ENCODE measurements around the gene FKBP5.

DNA sequence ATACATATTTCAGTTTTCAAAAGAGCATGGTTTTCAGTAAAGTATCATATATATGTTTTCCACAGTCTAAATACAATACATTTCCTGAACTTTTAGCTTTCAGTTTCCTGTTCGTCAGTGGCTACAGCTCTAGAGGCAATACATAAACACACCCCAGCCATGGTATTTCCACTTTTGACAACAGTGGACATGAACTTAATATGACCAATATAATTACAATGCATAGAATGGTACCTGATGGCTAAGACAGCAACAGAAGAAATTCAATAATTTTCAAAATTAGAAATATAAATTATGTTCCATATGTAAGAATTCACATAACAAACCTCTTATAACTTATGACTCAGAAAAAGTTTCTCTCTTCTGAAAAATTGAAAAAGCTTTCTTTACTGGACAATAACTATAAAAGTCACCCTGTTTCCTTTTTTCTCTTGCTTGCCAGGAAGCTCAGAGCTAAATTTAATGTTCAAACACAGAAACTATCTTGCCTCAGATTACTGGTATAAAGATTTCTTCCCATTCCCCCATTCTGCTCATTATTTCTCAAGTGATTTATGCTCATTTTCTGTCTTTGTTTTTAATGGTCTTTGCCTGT, 19.2 kb downstream of the FKBP5 start:
- TF ChIP-seq, protein P1, sequence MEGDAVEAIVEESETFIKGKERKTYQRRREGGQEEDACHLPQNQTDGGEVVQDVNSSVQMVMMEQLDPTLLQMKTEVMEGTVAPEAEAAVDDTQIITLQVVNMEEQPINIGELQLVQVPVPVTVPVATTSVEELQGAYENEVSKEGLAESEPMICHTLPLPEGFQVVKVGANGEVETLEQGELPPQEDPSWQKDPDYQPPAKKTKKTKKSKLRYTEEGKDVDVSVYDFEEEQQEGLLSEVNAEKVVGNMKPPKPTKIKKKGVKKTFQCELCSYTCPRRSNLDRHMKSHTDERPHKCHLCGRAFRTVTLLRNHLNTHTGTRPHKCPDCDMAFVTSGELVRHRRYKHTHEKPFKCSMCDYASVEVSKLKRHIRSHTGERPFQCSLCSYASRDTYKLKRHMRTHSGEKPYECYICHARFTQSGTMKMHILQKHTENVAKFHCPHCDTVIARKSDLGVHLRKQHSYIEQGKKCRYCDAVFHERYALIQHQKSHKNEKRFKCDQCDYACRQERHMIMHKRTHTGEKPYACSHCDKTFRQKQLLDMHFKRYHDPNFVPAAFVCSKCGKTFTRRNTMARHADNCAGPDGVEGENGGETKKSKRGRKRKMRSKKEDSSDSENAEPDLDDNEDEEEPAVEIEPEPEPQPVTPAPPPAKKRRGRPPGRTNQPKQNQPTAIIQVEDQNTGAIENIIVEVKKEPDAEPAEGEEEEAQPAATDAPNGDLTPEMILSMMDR (IDR thresholded peaks at IDR 0.05) = no peak
- no peak for TF ChIP-seq POLR2A (IDR thresholded peaks at IDR 0.05)
